Activated naive CD4-positive, alpha-beta T cell treated with Interleukin-2 at 50 U/mL for 16 hours (primary cell): ENCODE results near the gene ERBB3.

Experiments used
- DNase-seq: peaks from one replicate; pipeline ENCODE4 v3.0.0-alpha.2; 2020

ERBB3 gene

GRCh38 chr12:56080556-56081138 lies 682 bp downstream of the ERBB3 start:
- no peak for DNase-seq

DNA sequence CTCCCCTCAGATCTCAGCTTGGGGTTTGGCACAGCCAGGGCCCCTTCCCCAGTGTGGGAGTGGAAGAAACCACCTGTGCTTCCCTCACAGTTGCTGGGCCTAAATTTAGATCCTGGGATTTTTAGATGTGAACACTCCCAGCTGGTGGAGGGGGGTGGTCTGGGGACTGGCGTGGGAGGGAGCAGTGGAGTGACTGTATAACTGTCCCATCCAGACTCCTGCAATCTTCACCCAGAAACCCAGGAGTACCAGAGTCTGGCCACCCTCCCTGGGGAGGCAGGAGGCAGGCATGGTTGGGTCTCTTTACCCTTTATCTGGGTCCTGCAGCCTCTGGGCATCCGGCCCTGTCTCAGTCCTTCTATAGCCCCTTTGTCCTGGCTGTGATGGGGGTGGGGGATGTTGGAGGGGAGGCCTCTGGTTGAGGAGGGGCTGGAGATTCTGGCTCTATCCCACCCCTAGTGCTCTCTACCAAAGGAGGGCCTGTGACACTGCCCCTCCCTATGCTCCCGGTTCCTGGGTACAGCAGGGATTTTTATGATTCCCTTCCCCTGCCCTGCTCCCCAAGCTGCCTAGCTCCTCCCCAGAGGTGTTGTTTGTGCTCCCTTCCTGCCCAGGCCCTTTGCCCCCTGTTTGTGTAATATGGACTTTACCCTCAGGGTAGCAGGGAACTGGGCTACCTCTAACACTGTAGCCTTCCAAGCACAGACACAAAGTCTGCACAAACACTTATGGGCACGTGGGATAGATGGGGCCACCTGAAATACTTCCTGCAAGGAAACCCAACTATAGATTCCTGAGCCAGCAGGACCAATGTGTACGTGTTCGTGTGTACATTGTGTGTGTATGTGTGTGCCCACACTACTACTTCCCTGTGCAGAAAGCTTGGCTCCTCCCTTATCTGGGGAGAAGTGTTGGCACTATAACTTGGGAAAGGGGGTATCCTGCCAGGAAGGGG lies 1.7 kb downstream of the ERBB3 start:
- no peak for DNase-seq

DNA sequence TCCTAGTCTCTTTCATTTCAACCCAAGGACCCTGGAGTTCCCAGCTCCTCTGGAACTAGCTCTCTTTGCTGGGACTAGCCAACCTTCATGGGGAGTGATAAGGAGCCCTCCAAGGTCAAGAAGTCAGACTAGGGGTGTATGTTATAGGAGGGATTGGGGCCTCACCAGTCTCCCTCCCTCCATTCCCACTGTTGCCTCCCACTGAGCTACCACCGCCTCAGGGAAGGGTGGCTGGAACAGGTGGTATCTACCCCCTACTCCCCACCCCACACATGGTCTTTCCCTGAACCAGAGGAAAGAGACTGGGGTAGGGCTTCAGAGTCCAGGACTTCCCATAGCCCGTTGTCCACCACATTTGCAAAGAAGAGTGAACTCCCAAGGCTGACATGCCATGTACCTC lies 2.4 kb downstream of the ERBB3 start:
- DNase-seq: no peak

GRCh38 chr12:56082967-56083366 lies 3.0 kb downstream of the ERBB3 start:
- DNase-seq: no peak

GRCh38 chr12:56084958-56085543 lies 5.1 kb downstream of the ERBB3 start:
- peak; percentile 6 for DNase-seq

DNA sequence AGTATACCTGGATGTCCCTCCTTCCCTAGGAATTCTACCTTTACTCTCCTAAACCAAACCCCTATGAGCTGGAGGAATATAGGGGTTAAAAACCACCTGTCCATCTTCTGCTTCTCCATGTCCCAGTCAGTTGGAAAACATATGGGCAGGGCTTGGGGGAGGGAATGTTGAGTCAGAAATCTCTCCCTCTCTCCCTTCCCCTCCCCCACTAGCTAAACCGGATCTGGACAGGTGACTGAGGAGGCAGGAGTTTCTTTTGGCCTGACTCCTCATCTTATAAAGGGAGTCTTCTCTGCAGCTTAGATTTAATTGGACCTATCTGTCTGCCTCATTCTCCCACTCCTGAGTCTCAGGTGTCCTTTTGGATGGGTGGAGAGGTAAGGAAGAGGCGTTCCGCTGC lies 6.1 kb downstream of the ERBB3 start:
- DNase-seq: no peak

GRCh38 chr12:56086608-56087007 lies 6.6 kb downstream of the ERBB3 start:
- DNase-seq: no peak

GRCh38 chr12:56087220-56087619 lies 7.3 kb downstream of the ERBB3 start:
- no peak for DNase-seq

DNA sequence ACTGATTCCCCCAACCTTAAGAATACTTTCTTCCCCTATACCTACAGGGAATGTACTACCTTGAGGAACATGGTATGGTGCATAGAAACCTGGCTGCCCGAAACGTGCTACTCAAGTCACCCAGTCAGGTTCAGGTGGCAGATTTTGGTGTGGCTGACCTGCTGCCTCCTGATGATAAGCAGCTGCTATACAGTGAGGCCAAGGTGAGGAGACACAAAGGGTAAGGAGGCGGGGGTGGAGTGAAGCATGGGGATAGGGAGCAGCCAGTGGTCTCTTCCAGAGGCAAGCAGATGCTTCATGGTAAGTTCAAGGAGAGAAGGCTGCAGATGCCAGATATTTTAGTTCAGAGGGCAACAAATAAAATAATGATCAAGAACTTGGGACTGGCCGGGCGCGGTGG lies 17.8 kb downstream of the ERBB3 start:
- DNase-seq: no peak

DNA sequence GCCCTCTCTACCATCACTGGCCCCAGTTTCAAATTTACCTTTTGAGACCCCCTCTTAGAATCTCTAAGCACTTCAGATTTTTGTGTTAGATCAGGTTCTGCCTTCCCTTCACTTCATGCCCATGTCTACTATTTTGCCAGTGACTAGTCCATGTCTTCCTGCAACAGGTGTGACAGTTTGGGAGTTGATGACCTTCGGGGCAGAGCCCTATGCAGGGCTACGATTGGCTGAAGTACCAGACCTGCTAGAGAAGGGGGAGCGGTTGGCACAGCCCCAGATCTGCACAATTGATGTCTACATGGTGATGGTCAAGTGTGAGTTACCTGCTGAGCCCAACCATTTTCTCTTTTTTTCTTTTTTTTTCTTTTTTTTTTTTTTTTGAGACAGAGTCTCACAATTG lies 18.6 kb downstream of the ERBB3 start:
- DNase-seq: no peak

DNA sequence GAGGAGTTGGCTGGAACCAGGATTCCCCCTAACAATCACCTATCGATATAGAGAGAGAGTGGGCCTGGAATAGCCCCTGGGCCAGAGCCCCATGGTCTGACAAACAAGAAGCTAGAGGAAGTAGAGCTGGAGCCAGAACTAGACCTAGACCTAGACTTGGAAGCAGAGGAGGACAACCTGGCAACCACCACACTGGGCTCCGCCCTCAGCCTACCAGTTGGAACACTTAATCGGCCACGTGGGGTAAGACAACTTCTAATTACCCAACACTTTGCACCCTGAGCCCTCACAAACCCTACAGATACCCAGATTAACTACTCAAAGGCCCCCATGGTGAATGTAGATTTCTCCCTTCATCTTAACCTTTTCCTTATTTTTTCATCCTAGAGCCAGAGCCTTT lies 19.8 kb downstream of the ERBB3 start:
- no peak for DNase-seq

GRCh38 chr12:56101045-56101444 lies 21.1 kb downstream of the ERBB3 start:
- no peak for DNase-seq

GRCh38 chr12:56102683-56103065 lies 22.7 kb downstream of the ERBB3 start:
- DNase-seq: no peak

DNA sequence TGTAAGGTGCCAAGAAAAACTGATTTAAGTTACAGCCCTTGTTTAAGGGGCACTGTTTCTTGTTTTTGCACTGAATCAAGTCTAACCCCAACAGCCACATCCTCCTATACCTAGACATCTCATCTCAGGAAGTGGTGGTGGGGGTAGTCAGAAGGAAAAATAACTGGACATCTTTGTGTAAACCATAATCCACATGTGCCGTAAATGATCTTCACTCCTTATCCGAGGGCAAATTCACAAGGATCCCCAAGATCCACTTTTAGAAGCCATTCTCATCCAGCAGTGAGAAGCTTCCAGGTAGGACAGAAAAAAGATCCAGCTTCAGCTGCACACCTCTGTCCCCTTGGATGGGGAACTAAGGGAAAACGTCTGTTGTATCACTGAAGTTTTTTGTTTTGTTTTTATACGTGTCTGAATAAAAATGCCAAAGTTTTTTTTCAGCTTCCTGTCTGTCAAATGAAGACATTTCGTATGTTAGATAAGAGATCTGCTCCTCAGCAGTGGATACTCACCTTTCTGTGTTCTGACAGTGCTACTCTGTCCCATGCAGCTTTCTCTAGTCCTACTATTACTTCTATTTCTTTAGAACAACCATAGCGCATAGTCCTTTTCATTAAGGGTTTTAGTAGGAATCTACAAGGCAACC lies 23.2 kb downstream of the ERBB3 start:
- DNase-seq: no peak

DNA sequence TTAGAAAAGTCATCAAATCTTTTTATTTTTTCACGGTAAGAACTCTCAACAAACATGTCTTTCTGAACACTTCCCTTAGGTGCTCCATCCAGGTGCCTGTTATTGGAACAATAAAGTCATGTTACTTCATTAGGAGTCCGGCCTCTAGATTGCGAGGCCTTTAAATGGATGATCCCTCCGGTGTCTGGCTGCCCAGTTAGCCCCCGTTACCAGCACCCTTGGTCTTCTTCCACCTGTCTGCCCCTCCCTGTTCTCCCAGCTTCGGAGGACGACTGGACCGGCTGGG lies 23.8 kb downstream of the ERBB3 start:
- DNase-seq: no peak

DNA sequence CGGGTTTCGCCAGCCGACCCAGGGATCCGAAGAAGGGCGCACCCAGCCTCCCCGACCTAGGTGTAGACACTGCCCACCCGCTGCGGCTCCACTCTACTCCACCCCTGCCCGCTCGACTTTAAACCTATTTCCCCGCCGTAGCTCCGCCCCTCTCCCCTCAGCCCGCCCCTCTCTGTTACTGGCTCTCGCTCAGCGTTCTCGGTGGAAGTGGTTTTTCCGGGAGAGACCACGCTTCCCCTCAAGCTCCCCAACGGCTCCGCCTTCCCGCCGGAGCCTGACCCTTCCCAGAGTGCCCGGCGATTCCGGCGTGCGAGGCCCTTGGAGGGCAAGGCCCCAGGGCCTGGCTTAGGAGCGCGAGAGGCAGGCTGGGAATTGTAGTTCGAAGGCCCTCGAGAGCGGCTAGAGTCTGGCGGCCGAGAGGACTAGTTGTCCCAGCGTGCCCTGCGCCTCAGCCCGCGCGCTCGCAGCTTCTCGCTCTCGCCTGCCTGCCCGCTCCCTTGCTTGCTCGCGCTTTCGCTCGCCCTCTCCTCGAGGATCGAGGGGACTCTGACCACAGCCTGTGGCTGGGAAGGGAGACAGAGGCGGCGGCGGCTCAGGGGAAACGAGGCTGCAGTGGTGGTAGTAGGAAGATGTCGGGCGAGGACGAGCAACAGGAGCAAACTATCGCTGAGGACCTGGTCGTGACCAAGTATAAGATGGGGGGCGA lies 24.3 kb downstream of the ERBB3 start, which contains the start of gene PA2G4:
Gene PA2G4, plus strand, starts transcription at position 451 of the 706 bp plus-strand sequence. Its CDS starts 179 bp downstream, at position 630.
- DNase-seq: peak; percentile 98

- DNase-seq: peak; percentile 34
These were observed 25.0 kb downstream of the ERBB3 start for GRCh38 chr12:56104815-56105608.

DNA sequence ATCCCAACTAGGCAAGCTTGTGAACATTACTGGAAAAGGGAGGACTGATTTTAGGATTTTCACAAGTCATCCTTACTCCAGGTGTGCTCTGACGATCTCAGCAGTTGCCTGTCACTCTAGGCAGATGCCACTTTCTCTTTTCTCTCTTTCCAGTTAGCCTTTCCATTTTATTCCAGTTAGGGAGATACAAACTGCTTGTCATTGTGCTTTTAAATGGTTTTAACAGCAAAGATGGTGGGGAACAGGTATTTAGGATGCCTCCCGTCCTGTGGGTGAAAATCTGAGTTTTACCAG lies 25.6 kb downstream of the ERBB3 start:
- no peak for DNase-seq

GRCh38 chr12:56107242-56107641 lies 27.3 kb downstream of the ERBB3 start:
- no peak for DNase-seq

- no peak for DNase-seq
These were observed 30.6 kb downstream of the ERBB3 start for GRCh38 chr12:56110571-56110970.

GRCh38 chr12:56114084-56114483 lies 34.1 kb downstream of the ERBB3 start:
- DNase-seq: no peak

DNA sequence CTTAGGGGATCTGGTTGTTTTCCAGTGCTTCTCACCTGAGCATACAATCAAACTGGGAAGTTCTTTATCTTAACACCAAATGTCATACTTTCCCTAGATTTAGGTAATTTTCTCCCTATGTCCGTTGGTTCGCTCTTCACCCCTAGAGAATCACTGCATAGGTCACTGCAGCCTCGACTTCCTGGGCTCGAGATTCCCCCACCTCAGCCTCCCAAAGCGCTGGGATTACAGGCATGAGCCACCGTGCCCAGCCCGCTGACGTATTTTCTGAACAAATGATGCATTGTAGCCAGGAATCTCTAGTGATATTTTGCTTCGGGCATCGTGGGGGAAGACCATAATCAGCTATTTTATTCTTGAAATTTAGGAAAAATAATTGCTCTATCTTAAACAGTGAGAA lies 35.4 kb downstream of the ERBB3 start:
- no peak for DNase-seq
